GF-D8 (cell line): ENCODE measurements around the gene SVIL.
"Not testable (repeated sequence)": the region's sequence is repeated elsewhere in the genome, so short reads cannot be mapped to it uniquely, and the experiment has no call there.

Experiments used
- DNase-seq: peaks from one replicate; lab custom pipeline; 2025; lab: John Stamatoyannopoulos, UW

Gene SVIL

GRCh38 chr10:29452546-29452945 is 182.2 kb downstream of the SVIL start:
- DNase-seq, result no peak

- DNase-seq, result no peak
Observed at GRCh38 chr10:29451946-29452345, 182.8 kb downstream of the SVIL start.

- no peak for DNase-seq
Observed at GRCh38 chr10:29450405-29450804, 184.4 kb downstream of the SVIL start.

- peak; percentile 37 for DNase-seq
Observed at GRCh38 chr10:29448756-29449592, 185.8 kb downstream of the SVIL start.

GRCh38 chr10:29448125-29448524 is 186.6 kb downstream of the SVIL start:
- DNase-seq, result no peak

- peak; percentile 8 for DNase-seq
Observed at GRCh38 chr10:29446327-29446726, 188.4 kb downstream of the SVIL start.

- no peak for DNase-seq
Observed at GRCh38 chr10:29443745-29444523, 190.8 kb downstream of the SVIL start.

- DNase-seq, result no peak
Observed at GRCh38 chr10:29440981-29441380, 193.8 kb downstream of the SVIL start.

- not testable (repeated sequence) for DNase-seq
Observed at GRCh38 chr10:29439005-29439404, 195.8 kb downstream of the SVIL start.

- no peak for DNase-seq
Observed at GRCh38 chr10:29438271-29438670, 196.5 kb downstream of the SVIL start.

GRCh38 chr10:29437871-29438270 is 196.9 kb downstream of the SVIL start:
- no peak for DNase-seq

GRCh38 chr10:29435809-29436501 is 198.8 kb downstream of the SVIL start:
- no peak for DNase-seq

- no peak for DNase-seq
Observed at GRCh38 chr10:29434111-29434510, 200.7 kb downstream of the SVIL start.

GRCh38 chr10:29431711-29432110 is 203.1 kb downstream of the SVIL start:
- no peak for DNase-seq

GRCh38 chr10:29430101-29430500 is 204.7 kb downstream of the SVIL start:
- DNase-seq, result no peak

GRCh38 chr10:29428486-29428885 is 206.3 kb downstream of the SVIL start:
- DNase-seq, result no peak

GRCh38 chr10:29427667-29428066 is 207.1 kb downstream of the SVIL start:
- DNase-seq, result no peak

- no peak for DNase-seq
Observed at GRCh38 chr10:29426420-29426819, 208.4 kb downstream of the SVIL start.

GRCh38 chr10:29424017-29424416 is 210.8 kb downstream of the SVIL start:
- no peak for DNase-seq

GRCh38 chr10:29420744-29421143 is 214.0 kb downstream of the SVIL start:
- no peak for DNase-seq

- DNase-seq, result no peak
Observed at GRCh38 chr10:29417324-29417723, 217.4 kb downstream of the SVIL start.

- DNase-seq, result no peak
Observed at GRCh38 chr10:29415876-29416275, 218.9 kb downstream of the SVIL start.

GRCh38 chr10:29414501-29414900 is 220.3 kb downstream of the SVIL start:
- no peak for DNase-seq
